ENCODE results near the gene GPR84.

GRCh38 chr12:54360717-54361456, 3.4 kb downstream of the GPR84 start:
- no peak for TF ChIP-seq POLR2A (IDR thresholded peaks at IDR 0.05)
- peak; percentile 59 to 96 (median 91) for TF ChIP-seq CTCF (IDR thresholded peaks at IDR 0.05)
